Right renal pelvis (tissue), 4 donors: ENCODE results near the gene SP7. TPM values are rescaled to one million over a fixed set of nuclear protein-coding genes. Genes with fewer than 3 reads are reported as not detected.

Experiments
- DNase-seq, 4 donors: peaks; one replicate each; pipeline ENCODE4 v3.0.0-alpha.2; 2013; ENCODE audit warnings: low read depth in 4 of 4, low spot score in 3 of 4, missing footprints in 1 of 4
- polyA plus RNA-seq, 4 donors: library from polyadenylated mRNA; unstranded; fragments of 120-200 nt; gene quantifications; one replicate each; pipeline ENCODE4 v1.2.1, GENCODE V29; 2013; ENCODE audit not compliant: insufficient read length in 4 of 4

The SP7 gene
- polyA plus RNA-seq, 4 donors = 0.14 to 0.30 (median 0.16) TPM

GRCh38 chr12:53279283-53279869 is 56.8 kb downstream of the SP7 start:
- DNase-seq = no peak

GRCh38 chr12:53277981-53278380 is 58.2 kb downstream of the SP7 start:
- no peak for DNase-seq

Other genes with a start within 250 kb of the SP7 start
- gene IGFBP6, start 238.7 kb downstream of the SP7 start, polyA plus RNA-seq = 10 to 100 TPM; 11.0 to 26.8 (median 12.7) TPM
- 1 to 10 TPM; 1.1 to 2.6 (median 1.6) TPM for gene SOAT2, start 232.9 kb downstream of the SP7 start, polyA plus RNA-seq
- gene ZNF740, start 155.6 kb downstream of the SP7 start, polyA plus RNA-seq = 10 to 100 TPM; 65.7 to 81.2 (median 71.4) TPM
- gene CSAD, start 155.4 kb downstream of the SP7 start, polyA plus RNA-seq = 10 to 100 TPM; 34.5 to 56.4 (median 37.8) TPM
- 1 to 10 TPM; 1.4 to 1.8 (median 1.6) TPM for gene ITGB7, start 129.1 kb downstream of the SP7 start, polyA plus RNA-seq
- 10 to 100 TPM; 30.9 to 41.5 (median 32.7) TPM for gene RARG, start 104.1 kb downstream of the SP7 start, polyA plus RNA-seq
- gene ESPL1, start 68.1 kb downstream of the SP7 start, polyA plus RNA-seq = 10 to 100 TPM in 1 of 4 donors, 1 to 10 TPM in 3; 8.9 to 11.3 (median 9.1) TPM
- gene PFDN5, start 40.8 kb downstream of the SP7 start, polyA plus RNA-seq = 100 to 1,000 TPM; 642 to 677 (median 662) TPM
- gene MYG1, start 36.7 kb downstream of the SP7 start, polyA plus RNA-seq = 10 to 100 TPM; 49.8 to 62.4 (median 51.0) TPM
- 10 to 100 TPM; 76.1 to 84.9 (median 79.1) TPM for gene AAAS, start 14.7 kb downstream of the SP7 start, polyA plus RNA-seq
- gene SP1, start 43.8 kb upstream of the SP7 start, polyA plus RNA-seq = 10 to 100 TPM; 67.0 to 85.0 (median 78.8) TPM
- gene AMHR2, start 87.5 kb upstream of the SP7 start, polyA plus RNA-seq = under 1 TPM; 0.21 to 0.54 (median 0.38) TPM
- gene PRR13, start 105.4 kb upstream of the SP7 start, polyA plus RNA-seq = 100 to 1,000 TPM; 186 to 223 (median 206) TPM
- 1,000 to 10,000 TPM; 1,030 to 1,212 (median 1,099) TPM for gene PCBP2, start 115.7 kb upstream of the SP7 start, polyA plus RNA-seq
- gene MAP3K12, start 163.1 kb upstream of the SP7 start, polyA plus RNA-seq = 10 to 100 TPM; 23.1 to 28.5 (median 24.7) TPM
- gene TARBP2, start 164.9 kb upstream of the SP7 start, polyA plus RNA-seq = 10 to 100 TPM; 43.0 to 57.0 (median 45.7) TPM
- gene NPFF, start 171.1 kb upstream of the SP7 start, polyA plus RNA-seq = 1 to 10 TPM in 1 of 4 donors, under 1 TPM in 3; 0.37 to 1.4 (median 0.59) TPM